ENCODE data around the gene IDH2.
A peak's percentile ranks its signal among the peaks of the same experiment; 100 is the strongest.
"Not testable (repeated sequence)": the region's sequence is repeated elsewhere in the genome, so short reads cannot be mapped to it uniquely, and the experiment has no call there.

The IDH2 gene

DNA sequence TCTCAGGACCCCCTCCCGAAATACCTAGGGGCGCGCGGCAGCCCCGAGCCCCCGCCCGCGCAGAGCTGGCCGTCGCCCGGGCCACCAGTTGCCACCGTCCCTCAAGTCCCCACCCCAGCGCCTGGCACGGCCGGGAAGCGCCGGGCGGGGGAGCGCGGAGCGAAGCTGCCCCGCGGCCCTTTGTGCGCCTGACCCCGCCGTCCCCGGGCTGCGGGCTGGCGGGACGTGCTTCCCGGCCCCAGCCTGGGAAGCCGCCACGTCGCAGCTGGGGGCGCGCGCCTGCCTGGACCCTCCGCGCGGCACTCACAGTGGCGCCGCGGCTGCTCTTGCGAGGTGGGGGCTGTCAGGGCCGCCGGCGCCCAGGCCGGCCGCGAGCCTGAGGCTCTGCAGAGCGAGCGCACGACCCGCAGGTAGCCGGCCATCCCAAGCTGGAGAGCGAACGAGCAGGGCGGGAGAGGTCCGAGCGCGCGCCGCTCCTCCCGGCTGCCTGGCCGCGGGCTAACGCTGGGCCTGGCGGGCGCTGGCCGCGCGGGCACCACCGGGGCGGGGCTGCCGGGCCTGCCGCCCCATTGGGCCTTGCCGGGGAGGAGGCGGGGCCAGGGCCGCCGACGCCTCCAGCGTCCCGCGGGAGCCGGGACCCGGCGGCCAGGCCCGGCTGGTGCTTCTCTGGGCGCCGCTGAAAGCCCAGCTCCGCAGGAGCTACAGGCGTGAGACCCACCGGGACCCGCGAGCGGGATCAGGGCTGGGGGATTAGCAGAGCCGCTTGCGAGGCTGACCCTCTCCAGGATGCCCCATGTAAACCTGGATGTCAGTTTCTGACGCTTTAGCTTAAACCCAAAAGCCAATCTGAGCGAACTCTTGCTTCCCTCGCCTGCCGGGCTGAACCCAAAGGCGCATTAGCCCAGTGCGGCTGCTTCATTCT is at the start of gene IDH2:
Gene IDH2, minus strand, starts transcription at position 500 of the 922 bp plus-strand sequence. Its CDS starts 78 bp downstream, at position 422.
- peak within 1 kb of the TSS; percentile 59 for H3K4me3 ChIP-seq (ENCODE audit: low read depth, low read length)

DNA sequence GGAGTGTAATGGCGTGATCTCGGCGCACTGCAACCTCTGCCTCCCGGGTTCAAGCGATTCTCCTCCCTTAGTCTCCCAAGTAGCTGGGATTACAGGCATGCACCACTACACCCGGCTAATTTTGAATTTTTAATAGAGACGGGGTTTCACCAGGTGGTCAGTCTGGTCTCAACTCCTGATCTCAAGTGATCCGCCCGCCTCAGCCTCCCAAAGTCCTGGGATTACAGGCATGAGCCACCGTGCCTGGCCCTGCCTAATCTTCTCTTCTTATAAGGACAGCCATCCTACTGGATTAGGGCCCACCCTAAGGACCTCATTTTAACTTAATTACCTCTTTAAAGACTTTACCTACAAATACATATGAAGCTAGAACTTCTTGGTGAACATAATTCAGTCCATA is 48.3 kb upstream of the IDH2 start:
- H3K4me3 ChIP-seq (ENCODE audit: low read depth, low read length), result not testable (repeated sequence)

DNA sequence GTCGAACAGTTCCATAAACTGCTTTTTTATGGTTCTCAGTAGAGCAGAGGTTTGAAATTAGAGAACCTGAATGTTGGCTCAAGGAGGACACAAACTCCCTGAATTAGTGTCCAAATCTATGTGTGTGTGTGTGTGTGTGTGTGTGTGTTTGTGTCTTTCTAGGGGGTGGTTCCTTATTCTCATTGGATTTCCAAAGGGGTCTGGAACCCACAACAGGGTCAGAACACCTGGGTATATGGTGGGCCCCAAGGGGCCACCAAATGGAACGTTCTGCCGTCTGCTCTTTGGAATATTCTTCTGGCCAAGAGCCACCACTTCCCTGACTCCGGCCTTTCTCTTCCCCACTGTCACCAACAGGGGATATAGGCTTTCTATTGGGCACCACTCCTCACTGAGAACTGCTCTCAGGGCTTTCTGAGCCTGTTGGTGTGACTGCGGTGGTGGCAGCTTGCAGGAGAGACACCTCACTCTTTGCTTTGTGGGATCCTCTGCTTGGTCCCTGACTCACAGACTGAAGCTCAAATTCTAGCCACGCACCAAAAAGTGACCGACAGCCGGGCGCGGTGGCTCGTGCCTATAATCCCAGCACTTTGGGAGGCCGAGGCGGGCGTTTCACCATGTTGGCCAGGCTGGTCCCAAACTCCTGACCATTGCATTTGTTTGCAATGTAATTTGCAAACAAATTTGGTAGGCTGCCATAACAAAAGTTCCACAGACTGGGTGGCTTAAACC is 47.5 kb upstream of the IDH2 start:
- no peak overlapping the region for H3K4me3 ChIP-seq (ENCODE audit: low read depth, low read length)

GRCh38 chr15:90146198-90146761 is 44.0 kb upstream of the IDH2 start:
- H3K4me3 ChIP-seq (ENCODE audit: low read depth, low read length), result not testable (repeated sequence)

DNA sequence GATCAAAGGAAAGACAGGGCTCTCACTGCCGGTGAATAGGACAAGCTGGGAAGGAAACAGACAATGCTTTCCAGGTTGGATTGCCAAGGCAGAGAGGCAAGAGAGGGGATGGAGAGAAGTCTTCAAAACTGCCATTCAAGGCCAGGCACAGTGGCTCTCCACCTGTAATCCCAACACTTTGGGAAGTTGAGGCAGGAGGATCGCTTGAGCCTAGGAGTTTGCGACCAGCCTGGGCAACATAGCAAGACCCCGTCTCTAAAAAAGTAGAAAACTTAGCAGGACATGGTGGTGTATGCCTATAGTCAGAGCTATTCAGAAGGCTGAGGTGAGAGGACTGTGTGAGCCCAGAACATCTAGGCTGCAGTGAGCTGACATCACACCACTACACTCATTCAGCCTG is 43.5 kb upstream of the IDH2 start:
- no peak overlapping the region for H3K4me3 ChIP-seq (ENCODE audit: low read depth, low read length)

DNA sequence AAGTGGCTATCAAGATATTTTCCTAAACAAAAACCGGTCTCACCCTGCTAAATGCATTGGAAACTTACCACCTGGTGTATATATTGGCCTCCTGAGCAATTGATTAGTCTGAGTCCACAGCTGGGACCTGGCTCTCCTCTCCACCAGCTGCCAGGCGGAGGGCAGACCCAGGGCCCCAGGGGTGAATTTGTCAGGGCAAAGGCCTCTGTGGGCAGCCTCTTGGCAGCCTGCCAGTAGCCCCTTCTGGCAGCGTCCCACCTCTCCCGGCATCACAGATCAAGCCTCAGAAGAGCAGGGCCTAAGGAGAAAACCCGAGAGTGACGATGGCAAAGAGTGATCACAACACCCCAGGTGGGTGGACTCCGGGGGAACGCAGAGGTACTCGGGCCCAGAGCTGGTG is 43.0 kb upstream of the IDH2 start:
- H3K4me3 ChIP-seq (ENCODE audit: low read depth, low read length), result no peak overlapping the region

- H3K4me3 ChIP-seq (ENCODE audit: low read depth, low read length), result no peak overlapping the region
Measured at GRCh38 chr15:90143166-90143655, 40.9 kb upstream of the IDH2 start.

DNA sequence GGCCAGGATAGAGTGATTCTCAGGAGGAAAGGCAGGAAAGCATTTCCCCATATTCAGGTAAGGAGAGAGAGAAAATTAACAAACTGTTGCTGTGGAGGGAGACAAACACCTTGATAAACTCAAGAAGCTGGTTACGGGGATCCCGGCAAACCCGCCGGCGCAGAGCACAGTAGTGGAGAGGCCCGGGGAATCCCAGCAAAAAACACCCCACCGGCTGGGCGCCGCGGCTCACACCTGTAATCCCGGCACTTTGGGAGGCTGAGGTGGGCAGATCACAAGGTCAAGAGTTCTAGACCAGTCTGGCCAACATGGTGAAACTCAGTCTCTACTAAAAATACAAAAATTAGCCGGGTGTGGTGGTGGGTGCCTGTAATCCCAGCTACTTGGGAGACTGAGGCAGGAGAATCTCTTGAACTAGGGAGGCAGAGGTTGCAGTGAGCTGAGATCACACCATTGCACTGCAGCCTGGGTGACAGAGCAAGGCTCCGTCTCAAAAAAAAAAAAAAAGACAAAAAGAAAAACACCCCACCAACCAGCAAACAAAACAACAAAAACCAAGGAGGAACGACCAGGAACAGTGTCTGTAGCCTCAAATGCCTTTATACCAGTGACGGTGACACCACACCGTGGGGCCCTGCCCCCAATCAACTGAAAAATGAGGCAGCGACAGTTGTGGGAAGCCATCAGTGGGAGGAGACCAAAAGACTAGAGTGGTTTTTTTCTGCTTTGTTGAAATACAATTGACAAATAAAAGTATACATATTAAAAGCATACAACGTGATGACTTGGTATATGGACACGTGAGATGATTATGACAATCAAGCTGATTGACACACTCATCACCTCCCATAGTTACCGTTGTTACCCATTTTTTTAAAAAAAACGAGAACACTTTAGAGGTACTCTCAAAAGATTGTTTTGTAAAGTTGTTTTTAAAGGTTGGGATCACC is 40.2 kb upstream of the IDH2 start:
- no peak overlapping the region for H3K4me3 ChIP-seq (ENCODE audit: low read depth, low read length)

DNA sequence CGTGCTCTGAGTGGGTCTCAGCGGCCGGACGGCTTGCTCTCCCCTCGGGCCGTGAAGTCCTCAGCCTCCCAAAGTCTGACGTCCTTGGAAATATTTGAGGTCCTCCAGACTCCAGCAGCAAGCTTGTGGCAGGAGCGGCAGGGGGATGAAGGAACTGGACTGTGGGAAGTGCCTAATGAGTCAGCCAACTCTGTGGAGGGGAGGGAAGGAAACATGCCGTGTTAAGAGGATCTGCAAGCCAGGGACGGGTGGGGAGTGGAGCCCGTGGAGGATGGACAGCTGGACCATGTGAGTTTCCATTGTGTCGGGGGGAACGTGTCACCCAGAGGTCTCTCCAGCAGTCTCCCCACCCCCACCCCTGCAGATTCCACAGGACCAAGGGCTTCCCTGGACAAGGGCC is 39.4 kb upstream of the IDH2 start:
- no peak overlapping the region for H3K4me3 ChIP-seq (ENCODE audit: low read depth, low read length)

DNA sequence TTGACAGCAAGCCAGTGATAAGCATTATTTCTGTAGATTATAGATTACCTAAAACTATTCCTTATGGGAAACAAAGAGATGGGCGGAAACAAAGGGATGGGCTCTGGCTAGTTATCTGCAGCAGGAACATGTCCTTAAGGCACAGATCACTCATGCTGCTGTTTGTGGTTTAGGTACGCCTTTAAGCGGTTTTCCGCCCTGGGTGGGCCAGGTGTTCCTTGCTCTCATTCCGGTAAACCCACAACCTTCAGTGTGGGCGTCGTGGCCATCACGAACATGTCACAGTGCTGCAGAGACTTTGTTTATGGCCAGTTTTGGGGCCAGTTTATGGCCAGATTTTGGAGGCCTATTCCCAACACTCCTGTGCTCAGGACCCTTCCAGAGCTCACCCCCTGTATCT is 37.3 kb upstream of the IDH2 start:
- H3K4me3 ChIP-seq (ENCODE audit: low read depth, low read length), result not testable (repeated sequence)

DNA sequence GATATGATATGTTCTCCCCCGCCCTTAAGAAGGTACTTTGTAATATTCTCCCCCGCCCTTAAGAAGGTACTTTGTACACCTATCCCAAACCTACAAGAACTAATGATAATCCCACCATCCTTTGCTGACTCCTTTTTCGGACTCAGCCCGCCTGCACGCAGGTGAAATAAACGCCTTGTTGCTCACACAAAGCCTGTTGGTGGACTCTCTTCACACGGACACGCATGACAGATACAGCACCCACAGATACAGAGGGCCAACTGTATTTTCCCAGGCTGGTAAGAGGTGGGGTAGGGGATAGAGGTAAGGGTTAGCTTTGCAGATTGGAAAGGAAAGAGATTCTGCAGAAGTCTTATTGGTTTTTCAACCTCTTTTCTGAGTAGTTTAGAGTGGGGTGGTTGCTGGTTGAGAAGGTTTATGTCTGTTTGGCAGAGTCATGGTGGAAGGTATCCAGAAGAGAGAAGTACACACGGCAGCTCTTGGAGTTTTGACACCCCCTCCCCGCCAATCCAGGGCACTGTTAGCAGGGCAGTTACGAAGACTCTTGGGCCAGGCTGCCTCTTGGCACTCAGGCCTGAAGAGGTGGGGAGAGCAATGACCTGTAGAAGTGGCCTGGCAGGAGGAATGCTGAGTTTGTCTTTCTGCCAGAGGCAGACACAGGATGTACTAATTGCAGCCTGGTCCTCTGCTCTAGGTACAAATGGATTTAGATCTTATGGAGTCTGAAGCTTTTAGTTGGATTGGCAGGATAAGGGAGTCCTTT is 36.0 kb upstream of the IDH2 start:
- H3K4me3 ChIP-seq (ENCODE audit: low read depth, low read length), result no peak overlapping the region

DNA sequence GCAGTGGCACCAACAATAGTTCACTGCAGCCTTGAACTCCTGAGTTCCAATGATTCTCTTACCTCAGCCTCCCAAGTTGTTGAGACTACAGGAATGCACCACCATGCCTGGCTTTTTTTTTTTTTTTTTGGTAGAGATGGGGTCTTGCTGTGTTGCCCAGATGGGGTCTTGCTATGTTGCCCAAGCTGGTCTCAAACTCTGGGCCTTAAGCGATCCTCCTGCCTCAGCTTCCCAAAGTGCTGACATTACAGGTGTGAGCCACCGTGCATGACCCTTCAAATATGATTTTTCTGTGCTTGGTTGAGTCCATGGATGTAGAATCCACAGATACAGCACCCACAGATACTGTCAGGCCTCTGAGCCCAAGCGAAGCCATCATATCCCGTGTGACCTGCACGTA is 30.2 kb upstream of the IDH2 start:
- H3K4me3 ChIP-seq (ENCODE audit: low read depth, low read length), result no peak overlapping the region

- H3K4me3 ChIP-seq (ENCODE audit: low read depth, low read length), result no peak overlapping the region
Measured at GRCh38 chr15:90131848-90132247, 29.6 kb upstream of the IDH2 start.

- H3K4me3 ChIP-seq (ENCODE audit: low read depth, low read length), result no peak overlapping the region
Measured at GRCh38 chr15:90130291-90130690, 28.0 kb upstream of the IDH2 start.

DNA sequence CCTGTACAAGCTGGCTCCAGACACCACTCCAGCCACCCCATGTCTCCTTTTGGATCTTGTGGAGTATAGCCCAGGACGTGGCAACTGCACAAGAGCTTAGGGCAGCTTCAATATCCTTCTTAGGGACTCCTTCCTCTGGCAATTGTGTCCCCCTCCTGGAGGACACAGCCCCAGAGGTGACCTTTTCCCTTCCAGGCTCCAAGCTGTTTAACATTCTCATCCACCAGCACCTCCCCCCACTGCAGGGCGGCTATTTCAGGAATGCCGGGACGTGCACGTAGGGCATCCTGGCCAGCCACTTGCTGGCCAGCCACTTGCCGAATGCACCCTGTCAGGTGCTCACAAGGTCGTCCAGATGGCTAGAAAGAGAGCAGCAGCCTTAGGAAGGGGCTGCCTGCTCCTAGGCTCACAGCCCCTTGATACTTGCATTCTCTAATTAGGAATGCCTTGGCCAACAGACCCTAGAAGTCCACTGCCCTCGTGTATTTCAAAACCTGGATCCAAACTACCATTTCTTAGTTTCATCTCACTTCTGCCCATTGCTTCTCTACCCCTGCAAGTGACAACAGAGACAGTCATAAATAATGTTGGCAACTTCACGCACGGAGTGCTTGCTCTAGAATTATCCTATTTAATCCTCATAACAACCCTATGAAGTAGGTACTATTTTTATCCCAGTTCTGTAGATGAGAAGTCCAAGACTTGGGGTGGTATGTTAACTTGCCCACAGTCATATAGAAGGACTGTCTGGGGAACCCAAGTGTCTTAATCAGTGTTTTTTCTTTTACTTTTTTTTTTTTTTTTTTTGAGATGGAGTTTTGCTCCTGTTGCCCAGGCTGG is 24.5 kb upstream of the IDH2 start:
- H3K4me3 ChIP-seq (ENCODE audit: low read depth, low read length), result no peak overlapping the region

GRCh38 chr15:90126022-90126421 is 23.8 kb upstream of the IDH2 start:
- H3K4me3 ChIP-seq (ENCODE audit: low read depth, low read length), result no peak overlapping the region

DNA sequence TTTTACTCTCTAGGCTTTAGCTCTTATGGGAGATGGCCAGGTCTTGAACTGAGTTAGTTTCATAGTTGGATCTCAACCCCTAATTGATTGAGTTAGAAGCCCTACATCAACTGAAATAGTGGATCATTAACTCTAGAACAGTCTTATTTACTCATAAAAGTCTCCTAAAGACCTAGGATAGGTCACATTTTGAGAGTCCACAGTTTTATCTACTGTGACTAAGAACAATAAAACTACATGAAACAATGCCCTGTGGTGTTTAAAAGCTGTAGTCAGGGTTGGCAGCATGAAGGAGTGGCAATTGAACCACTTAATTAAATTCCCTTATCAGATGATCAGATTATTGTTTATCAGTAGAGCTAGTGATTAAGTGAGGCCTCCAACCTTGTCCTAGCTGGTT is 22.2 kb upstream of the IDH2 start:
- no peak overlapping the region for H3K4me3 ChIP-seq (ENCODE audit: low read depth, low read length)

- no peak overlapping the region for H3K4me3 ChIP-seq (ENCODE audit: low read depth, low read length)
Measured at GRCh38 chr15:90121086-90121485, 18.8 kb upstream of the IDH2 start.

DNA sequence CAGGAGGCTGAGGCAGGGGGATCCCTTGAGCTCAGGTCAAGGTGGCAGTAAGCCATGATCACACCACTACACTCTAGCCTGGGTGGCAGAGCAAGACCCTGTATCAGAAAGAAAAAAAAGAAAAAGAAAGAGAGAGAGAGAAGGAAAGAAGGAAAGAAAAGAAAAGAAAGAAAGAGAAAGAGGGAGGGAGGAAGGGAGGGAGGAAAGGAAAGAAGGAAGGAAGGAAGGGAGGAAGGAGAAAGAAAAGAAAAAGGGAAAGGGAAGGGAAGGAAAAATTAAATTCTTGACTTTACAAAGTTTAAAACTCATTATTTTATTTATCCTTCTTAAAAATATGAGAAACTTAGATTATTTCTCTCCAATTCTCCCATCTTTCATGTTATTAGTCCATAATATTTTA is 17.1 kb upstream of the IDH2 start:
- no peak overlapping the region for H3K4me3 ChIP-seq (ENCODE audit: low read depth, low read length)
